ENCODE results near the gene SLITRK1.

SLITRK1 gene, protein sequence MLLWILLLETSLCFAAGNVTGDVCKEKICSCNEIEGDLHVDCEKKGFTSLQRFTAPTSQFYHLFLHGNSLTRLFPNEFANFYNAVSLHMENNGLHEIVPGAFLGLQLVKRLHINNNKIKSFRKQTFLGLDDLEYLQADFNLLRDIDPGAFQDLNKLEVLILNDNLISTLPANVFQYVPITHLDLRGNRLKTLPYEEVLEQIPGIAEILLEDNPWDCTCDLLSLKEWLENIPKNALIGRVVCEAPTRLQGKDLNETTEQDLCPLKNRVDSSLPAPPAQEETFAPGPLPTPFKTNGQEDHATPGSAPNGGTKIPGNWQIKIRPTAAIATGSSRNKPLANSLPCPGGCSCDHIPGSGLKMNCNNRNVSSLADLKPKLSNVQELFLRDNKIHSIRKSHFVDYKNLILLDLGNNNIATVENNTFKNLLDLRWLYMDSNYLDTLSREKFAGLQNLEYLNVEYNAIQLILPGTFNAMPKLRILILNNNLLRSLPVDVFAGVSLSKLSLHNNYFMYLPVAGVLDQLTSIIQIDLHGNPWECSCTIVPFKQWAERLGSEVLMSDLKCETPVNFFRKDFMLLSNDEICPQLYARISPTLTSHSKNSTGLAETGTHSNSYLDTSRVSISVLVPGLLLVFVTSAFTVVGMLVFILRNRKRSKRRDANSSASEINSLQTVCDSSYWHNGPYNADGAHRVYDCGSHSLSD

DNA sequence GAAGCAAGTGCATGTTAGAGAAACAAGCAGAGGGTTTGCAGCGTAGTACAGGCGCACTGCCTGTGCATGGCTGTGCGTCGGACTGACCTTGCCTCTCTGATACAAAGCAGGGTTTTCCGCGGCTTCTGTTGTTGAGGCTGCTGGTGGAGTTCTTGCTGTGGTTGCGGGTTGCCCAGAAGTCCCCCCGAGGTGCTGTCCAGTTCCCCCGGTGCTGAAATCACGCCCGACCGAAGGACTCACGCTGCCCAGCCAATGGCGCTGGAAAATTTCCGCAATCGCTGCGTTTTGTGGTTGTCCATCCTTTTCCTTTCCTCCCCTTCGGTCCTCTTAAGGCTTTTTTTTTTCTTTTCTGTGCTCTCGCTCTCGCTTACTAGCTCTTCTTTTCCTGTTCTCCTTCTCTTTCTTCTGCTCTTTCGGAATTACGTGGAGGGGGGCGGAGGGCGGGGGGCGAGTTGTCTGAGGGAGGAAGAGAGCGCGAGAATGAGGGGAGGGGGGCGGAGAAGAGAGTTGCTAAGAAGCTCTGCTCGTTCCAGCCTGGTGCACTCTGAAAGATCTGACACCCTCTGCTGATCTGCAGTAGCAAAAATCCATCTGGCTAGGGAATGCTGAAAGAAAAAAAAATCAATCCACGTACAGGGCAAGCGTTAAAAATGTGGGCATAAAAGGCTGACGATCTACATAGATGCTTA is at the start of gene SLITRK1:
Gene SLITRK1 (minus strand): TSS at position 558 of the 689 bp plus-strand sequence. CDS start 967 bp downstream, outside the sequence.
- peak; percentile 21 for DNase-seq

DNA sequence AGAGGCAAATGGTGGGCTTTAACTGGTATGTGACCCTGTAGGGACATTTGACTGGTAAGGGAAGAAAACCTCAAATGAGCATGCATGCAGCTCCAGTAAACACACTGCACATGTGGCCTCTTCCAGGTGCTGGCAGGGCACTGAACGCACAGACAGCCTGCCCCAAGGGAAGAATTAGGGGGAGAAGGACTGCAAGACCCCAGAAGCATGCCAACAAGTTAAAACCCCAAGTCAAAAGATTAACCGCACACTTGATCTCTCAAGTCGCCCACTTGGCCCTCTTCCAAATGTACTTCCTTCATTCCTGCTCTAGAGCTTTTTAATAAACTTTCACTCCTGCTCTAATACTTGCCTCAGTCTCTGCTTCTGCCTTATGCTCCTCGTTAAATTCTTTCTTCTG is 46.9 kb upstream of the SLITRK1 start:
- no peak for DNase-seq

DNA sequence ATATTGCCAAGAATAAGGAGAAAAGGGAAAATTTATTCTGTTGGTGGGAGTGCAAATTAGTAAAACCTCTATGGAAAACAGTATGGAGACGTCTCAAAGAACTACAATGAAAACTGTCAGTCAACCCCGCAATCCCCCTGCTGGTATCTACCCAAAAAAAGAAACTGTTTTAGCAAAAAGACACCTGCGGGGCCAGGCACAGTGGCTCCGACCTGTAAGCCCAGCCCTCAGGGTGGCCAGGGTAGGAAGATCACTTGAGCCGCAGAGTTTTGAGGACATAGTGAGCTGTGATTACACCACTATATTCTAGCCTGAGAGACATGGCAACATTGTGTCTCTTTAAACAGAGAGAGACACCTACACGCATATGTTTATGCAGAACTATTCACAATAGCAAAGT is 37.5 kb upstream of the SLITRK1 start:
- no peak for DNase-seq

DNA sequence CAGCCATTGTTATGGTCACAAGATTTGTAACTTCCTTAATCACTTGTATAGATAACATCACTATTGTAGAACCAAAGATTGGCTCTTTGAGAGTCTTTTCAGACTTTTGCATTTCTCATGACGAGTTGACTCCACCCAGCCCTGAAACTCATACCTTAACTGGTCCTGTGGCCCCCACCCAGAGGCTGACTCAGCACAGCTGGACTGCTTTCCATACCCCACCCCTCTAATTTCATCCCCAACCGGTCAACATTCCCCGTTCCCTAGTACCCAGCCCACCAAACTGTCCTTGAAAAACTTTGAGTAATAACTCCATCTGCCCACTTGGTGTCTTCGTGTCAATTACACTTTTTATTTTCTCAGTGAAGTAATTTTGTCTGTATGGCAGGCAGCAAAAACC is 32.1 kb upstream of the SLITRK1 start:
- DNase-seq: no peak

DNA sequence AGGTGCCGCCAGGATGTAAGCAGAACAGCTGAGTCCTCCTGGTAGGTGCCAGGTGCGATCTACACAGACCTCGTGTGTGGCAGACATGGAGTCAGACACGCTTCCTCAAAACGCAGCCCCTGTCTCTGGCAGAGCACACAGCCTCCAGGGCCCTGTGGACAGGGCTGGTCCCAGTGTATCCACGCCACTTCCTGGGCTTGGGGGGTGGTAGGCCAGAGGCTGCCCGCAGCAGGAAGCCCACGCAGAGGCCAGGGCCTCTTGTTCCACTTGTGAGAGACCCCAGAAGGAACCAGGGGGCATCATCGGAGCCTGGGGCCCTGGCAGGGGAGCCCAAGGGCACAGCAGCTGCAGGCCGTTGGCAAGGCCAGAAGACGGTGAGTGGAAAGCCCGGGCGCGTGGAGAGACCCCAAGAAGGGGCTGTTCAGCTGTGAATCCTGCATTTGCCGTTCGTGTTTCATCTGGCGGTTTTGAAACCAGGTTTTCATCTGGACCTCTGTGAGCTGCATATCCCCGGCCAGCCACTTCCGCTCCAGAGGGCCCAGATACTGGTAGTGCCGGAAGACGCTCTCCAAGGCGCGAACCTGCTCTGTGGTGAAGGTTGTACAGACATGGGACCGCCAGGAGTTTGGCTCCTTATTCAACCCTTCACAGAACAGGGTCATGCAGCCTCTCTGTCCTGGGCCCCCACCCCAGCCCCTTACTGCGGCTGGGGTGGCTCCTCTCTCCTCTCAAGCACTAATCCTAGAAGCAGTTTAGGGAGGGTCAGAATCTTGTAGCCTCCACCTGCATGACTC is 25.1 kb upstream of the SLITRK1 start:
- no peak for DNase-seq

DNA sequence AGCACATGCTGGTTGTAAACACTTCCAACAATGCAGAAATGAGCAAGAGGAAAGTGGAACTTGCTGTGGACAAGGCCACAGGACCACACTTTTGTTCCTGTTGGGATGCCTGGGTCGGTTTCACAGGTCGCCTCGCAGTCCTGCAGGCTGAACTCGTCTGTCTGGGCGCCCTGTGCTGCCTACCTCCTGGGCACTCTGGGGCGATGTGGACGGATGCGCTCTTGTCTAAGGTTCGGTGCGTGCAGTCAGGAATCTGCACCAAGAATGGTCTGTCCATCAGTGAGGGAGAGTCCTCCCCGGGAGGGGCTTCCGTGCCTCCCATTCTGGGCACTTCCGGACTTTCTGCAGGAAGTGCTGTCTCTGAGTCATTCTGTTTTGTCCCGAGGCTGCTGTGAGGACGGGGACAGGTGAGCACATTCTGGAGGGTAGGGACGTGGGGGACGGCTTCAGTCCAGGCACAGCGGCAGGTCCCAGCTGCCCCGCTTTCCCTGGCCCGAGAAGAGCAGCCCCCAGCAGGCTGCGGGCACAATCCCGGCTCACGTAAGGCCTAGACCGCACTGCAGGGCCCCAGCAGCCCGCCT is 24.1 kb upstream of the SLITRK1 start:
- no peak for DNase-seq

DNA sequence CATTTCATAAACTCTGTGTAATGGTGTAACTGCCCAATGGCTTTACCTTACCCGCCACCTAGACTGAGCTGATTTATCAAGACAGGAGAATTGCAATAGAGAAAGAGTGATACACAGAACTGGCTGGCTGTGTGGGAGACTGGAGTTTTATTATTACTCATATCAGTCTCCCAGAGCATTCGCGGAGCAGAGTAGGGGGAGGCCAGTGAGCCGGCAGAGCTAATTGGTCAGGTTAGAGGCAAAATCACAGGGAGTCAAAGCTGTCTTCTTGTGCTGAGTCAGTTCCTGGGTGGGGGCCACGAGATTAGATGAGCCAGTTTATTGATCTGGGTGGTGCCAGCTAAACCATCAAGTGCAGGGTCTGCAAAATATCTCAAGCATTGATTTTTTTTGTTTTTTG is 23.4 kb upstream of the SLITRK1 start:
- DNase-seq: no peak

DNA sequence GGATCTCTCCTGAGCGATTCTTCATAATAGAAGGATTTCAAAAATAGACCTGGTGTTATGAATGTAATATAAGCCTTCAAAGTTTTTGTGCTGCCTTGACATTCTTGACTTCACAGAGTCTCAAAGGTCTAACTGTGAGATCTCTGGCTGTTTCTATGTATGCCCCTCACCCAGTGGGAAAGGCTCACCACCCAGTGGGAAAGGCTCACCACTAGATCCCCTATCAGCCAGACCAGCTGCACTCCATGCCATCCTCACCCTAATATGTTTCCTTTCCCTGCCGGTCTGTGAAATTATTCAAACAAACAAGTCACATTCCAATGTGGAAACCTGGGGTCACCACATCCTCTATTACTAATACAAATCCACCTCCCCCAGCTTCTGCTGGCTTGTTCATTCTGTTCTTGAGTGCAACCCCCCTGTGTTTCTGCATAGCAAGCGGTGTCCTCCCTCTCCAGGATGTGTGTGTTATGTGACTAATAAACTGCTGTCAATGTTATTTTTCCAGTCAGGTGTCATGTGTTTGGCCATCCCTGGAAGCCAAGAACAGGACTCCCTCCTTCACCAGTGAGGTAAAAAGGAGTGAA is 13.8 kb upstream of the SLITRK1 start:
- DNase-seq: no peak

DNA sequence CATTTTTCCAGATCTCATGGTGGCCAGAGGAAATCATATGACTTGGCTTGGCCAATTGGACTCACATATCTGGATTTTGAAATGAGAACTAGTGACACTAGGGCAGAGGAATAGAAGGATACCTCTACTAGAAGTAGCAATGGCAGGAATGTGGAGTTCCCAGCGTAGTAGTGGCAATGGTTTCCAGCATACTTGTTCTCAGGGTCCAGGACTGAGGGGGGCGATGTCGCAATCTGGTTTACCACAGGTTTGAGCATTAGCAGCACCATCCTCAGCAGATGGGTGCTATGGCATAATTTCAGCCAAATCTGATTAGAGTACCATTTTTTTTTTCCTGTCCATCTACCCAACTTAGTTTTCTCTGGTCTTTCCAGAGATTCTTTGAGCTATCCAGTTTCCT is 8.1 kb upstream of the SLITRK1 start:
- DNase-seq: no peak

DNA sequence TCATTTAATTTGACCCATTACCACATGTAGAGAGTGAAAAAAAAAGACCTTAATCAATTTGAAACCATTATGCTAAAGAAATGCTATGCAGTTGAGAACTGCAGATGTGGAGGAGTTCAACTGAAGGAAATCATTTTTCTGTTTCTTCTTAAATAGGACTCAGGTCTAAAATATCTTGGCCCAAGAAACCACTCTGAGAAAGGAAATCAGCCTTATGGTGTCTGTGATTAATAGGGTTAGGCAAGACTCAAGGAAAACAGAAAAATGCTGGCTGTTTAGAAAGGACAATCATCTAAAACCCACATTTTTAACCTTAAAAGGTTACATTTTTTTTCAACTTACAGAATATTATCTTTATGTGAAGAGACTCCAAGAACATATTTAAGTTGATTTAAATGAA is 1.9 kb upstream of the SLITRK1 start:
- DNase-seq: no peak

DNA sequence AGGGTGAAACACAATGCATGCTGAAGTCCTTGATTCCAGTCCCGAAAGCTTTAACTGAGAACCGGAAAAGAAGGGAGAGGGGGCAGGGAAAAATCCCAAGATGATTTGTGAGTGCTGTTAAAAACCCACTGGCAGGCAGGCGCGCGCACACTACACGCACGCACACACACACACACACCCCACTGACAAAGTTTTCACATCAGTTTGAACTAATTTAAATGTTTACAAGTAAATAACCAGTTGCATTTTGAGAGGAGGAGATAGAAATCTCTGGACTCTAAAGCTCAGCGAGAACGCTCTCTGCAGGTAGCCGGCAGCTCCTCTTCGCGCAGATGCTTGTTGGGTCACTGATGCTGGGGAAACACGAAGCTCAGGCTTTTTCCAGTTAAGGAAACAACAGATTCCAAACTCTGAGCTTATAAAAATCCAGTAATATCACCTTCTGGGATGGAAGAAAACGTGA is 818 bp upstream of the SLITRK1 start:
- DNase-seq: no peak

DNA sequence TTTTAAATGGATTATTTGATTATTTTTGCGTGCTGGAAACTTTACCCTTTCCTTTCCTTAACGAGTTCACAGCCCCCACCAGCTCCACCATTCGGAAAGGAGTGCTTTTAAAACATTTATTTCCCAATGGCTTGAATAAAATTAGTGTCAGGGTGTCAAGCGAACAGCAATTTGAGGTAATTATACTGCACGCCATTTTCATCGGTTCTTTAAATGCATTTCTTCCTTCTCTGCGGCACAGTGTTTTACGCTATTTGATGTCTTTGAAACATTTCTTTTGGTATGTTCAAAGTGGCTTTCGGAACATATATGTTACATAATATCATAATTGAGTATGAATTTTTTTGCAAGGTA is 309 bp upstream of the SLITRK1 start:
- DNase-seq: no peak

DNA sequence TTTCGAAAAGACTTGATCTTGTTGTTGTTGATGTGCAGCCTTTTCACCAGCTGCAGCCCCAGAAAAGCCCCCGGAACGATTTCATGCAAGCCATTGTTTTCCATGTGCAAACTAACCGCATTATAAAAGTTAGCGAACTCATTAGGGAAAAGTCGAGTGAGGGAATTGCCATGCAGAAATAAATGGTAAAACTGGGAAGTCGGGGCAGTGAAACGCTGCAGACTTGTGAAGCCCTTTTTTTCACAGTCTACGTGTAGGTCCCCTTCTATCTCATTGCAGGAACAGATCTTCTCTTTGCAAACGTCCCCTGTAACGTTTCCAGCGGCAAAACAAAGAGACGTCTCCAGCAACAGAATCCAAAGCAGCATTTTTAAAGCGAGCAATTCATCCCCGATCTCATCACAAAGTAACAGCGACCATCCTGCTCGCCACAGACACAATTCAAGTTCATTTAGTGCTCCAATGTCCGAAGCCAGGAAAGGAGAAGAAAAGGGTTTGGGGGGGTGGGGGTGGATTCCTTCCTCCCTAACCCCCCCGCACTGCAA is 1.1 kb downstream of the SLITRK1 start:
- no peak for DNase-seq

DNA sequence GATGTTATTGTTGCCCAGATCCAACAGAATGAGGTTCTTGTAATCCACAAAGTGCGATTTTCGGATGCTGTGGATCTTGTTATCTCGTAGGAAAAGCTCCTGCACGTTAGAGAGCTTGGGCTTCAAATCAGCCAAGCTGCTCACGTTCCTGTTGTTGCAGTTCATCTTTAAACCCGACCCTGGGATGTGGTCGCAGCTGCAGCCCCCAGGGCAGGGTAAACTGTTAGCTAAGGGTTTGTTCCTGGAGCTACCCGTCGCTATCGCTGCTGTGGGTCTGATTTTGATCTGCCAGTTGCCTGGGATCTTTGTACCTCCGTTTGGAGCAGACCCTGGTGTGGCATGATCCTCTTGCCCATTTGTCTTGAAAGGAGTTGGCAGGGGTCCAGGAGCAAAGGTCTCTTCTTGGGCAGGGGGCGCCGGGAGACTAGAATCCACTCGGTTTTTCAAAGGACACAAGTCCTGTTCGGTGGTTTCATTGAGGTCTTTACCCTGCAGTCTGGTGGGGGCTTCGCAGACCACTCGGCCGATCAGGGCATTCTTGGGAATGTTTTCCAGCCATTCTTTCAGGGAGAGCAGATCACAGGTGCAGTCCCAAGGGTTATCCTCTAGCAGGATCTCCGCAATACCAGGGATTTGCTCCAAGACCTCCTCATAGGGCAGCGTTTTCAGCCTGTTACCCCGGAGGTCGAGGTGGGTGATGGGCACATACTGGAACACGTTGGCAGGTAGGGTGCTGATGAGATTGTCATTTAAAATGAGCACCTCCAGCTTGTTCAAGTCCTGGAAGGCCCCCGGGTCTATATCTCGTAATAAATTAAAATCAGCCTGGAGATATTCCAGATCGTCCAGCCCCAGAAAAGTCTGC is 1.8 kb downstream of the SLITRK1 start:
- DNase-seq: no peak

DNA sequence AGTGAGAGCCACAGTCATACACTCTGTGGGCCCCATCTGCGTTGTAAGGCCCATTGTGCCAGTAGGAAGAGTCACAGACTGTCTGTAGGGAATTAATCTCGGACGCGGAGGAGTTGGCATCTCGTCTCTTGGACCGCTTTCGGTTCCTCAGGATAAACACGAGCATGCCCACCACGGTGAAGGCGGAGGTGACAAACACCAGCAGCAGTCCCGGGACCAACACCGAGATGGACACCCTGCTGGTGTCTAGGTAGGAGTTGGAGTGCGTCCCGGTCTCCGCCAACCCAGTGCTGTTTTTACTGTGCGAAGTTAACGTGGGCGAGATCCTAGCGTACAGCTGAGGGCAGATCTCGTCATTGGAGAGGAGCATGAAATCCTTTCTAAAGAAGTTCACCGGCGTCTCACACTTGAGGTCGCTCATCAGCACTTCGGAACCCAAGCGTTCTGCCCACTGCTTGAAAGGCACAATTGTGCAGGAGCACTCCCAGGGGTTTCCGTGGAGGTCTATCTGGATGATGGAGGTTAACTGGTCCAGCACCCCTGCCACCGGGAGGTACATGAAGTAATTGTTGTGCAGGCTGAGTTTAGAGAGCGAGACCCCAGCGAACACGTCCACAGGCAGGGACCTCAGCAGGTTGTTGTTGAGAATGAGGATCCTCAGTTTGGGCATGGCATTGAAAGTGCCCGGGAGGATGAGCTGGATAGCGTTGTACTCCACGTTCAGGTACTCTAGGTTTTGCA is 2.7 kb downstream of the SLITRK1 start:
- no peak for DNase-seq

DNA sequence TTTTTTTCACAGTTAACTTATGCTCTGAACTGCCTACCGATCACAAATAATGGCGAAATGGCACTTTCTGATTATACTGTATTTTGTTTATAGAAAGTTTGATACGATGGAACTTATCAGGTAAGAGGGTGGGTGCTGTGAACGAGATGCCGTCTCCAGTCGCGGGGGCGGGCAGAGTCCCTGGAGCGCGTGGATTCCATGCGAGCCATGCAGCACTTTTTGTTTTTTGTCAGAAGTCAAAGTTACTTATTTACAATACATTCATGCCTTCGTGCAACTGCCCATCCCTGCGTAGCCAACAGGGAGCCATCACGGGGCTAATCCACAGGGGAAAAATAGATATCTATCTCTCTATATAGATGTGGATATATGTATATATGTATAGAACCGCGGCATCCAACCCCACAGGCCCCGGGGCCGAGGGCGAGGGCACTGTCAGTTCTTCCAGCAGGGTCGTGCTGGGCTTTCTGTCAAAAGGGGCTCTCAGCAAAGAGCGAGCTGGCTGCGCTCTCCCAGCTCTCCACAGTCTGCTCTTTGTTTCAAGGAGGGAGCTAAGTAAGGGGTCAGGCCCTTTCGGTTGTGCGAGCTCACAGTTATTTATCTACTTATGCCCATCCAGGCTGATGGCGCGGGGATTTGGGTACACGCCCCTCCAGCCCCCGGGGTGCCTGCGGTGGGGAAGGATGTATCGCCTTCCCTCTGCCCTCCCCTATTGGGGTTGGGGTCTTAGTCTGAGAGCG is 3.4 kb downstream of the SLITRK1 start:
- no peak for DNase-seq

DNA sequence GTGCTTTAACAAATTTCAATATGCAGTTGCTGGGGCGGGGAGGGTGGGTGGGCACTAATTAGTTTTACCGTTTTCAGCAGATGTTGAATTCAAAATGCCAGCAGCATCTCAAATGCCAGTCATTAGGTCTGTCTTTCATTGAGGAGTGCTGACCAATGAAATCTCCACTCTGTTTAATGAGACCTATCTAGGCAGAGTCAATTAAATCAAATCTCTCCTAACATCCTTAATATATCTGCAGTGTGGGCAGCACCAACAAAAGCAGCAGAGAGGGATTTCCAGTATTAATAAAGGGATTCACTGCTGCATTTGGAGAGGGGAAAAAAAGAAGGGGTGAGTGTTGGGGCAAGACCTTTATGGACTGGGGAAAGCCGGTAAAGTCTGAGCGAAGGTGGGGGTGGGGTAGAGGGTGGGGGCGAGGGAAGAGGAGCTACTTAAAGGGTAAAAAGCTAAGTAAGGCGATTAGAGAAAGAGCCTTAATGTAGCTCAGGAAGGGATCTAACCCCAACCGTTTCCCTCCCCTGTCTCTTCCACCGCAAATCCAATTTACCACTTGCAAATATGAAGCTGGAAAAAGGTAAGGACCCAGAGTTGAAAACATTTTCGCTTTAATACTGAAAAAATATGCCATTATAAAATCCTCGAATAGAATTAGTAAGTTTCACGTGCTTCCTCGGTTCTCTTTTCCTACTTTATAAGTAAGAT is 4.5 kb downstream of the SLITRK1 start:
- no peak for DNase-seq

DNA sequence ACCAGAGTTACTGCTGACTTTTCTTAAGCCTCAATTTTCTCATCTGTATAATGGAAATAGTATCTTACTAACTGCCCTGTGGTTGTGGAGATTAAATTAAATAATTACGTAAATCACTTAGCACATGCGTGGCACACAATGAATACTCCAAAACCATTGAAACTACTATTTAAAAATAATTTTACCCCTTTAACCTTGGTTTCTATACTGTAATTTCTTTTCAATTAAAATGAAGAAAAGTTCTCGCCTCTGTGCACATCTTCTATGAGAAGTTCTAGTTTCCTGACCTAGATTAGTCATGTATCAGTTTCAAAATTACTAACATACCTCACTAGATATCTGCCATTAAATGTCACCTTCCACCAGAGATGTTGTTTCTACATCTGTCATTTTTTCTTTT is 5.7 kb downstream of the SLITRK1 start:
- no peak for DNase-seq

DNA sequence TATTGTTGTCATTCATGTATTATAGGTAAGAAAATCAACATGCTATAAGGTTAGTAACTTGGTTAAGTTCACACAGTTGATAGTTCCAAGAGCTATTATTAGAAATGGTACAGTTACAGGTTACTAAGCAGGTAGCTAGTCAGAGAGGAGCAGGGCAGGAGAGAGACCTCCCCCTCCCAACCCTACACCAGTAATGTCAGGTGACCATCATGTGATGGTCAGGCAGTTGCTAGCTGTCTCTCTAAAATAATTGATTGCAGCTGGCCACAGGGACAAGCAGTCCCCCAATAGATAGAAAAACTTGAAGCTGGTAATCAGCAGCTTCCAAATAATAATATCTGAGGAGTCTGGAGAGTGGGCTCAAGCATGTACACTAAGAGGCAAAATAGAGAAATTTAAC is 14.6 kb downstream of the SLITRK1 start:
- no peak for DNase-seq

Measured in CD4-positive, alpha-beta T cell treated with Interleukin-21 for 1 hour (primary cell).